Heart left ventricle (tissue), 13 donors: ENCODE measurements around the gene IGFBP1.

Source experiments
- POLR2A ChIP-seq, 2 donors: fragments of 450-650 bp; IDR thresholded peaks; one replicate each; pipeline ENCODE4 v1.6.1; 2017; ENCODE audit warnings: antibody characterized with exemption in 2 of 2, mild to moderate bottlenecking in 2 of 2, moderate library complexity in 2 of 2
- TF ChIP-seq, protein P1 (sequence below), 12 donors: fragments of 200-600 bp; sonication (generic) in 4 of 12; IDR thresholded peaks; one replicate each; pipeline versions ENCODE4 v1.5.0 to v1.8.0; 2018 to 2022; ENCODE audit warnings: antibody characterized with exemption in 12 of 12, mild to moderate bottlenecking in 5 of 12
- donor health status: ischemic (EF 13 %, LVEDD 7.1; RV severe dilation, severe dysfunction).
- donor health status: DM: no; HTN: yes; CAD: no.
- donor health status: DM: no; HTN: no; CAD: no.
- donor health status: ischemic (EF 25% LVEDD 6.9; RV normal size, moderate dysfunction).
- donor health status: ischemic (EF 25% LVEDD 5.7; RV mildly dilated, moderate dysfunction).
- donor health status: ischemic (EF 35%, LVEDD 5.7; RV mildly dilated, moderate dysfunction).
- donor health status: nonischemic (EF 11% LVEDD 7.7; RV severe dilation, severe dysfunction).
- donor health status: DM: yes; HTN: yes; CAD: no.
- donor health status: PGD.
- donor health status: ischemic (EF 29% LVEDD 5.4; RV normal size, mild dysfunction).
- donor health status: nonischemic (EF 23%, LVEDD 6.1; RV moderate dilation, normal function).

DNA sequence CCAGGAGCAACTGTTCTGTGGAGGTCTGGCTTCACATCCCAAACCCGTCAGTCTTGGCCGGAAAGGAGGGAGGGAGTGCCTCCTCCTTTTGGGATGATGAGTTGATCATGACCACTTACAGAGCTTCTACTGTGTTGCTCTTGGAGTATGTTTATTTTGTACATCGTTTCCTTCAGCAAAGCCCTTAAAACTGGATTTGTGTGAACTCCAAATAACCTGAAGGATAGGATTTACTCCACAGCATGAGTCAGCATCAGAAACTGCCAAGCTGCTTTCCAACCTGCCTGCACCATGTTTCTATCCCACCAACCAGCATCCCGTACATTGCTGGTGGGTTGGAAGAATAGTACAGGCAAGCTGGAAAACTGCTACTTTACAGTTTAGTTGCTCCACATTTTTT is 18.9 kb upstream of the IGFBP1 start:
- TF ChIP-seq, protein P1, sequence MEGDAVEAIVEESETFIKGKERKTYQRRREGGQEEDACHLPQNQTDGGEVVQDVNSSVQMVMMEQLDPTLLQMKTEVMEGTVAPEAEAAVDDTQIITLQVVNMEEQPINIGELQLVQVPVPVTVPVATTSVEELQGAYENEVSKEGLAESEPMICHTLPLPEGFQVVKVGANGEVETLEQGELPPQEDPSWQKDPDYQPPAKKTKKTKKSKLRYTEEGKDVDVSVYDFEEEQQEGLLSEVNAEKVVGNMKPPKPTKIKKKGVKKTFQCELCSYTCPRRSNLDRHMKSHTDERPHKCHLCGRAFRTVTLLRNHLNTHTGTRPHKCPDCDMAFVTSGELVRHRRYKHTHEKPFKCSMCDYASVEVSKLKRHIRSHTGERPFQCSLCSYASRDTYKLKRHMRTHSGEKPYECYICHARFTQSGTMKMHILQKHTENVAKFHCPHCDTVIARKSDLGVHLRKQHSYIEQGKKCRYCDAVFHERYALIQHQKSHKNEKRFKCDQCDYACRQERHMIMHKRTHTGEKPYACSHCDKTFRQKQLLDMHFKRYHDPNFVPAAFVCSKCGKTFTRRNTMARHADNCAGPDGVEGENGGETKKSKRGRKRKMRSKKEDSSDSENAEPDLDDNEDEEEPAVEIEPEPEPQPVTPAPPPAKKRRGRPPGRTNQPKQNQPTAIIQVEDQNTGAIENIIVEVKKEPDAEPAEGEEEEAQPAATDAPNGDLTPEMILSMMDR (IDR thresholded peaks at IDR 0.05) = no peak
- no peak for TF ChIP-seq POLR2A (IDR thresholded peaks at IDR 0.05)
